Esophagus squamous epithelium (tissue), 5 donors: ENCODE measurements around the gene SHC1. TPM values are rescaled to one million over a fixed set of nuclear protein-coding genes. Genes with fewer than 3 reads are reported as not detected.

Source experiments
- DNase-seq: peaks from one replicate; lab custom pipeline; 2025; lab: John Stamatoyannopoulos, UW
- H3K27ac ChIP-seq, 4 donors: fragments of 200-600 bp; sonication (generic); one replicate each; pipeline ENCODE4 v1.5.1; 2016 to 2019; ENCODE audit warnings: mild to moderate bottlenecking in 1 of 4
- H3K27me3 ChIP-seq, 4 donors: fragments of 200-600 bp; sonication (generic); 1 replicate in 3 of 4; 2 replicates in 1 of 4; pipeline versions ENCODE4 v1.5.1 to v1.6.0; 2017 to 2021; ENCODE audit warnings: antibody characterized with exemption in 1 of 4
- H3K36me3 ChIP-seq, 3 donors: fragments of 200-600 bp; sonication (generic); one replicate each; pipeline ENCODE4 v1.5.1; 2016 to 2019
- H3K4me1 ChIP-seq, 3 donors: fragments of 200-600 bp; sonication (generic); one replicate each; pipeline ENCODE4 v1.5.1; 2017 to 2019
- H3K4me3 ChIP-seq, 4 donors: fragments of 200-600 bp; sonication (generic); 1 replicate in 3 of 4; 2 replicates in 1 of 4; pipeline ENCODE4 v1.5.1; 2016 to 2019; ENCODE audit warnings: mild to moderate bottlenecking in 2 of 4, moderate library complexity in 1 of 4
- H3K9me3 ChIP-seq, 3 donors: fragments of 200-600 bp; sonication (generic); one replicate each; pipeline ENCODE4 v1.5.1; 2016 to 2019
- POLR2A ChIP-seq, 4 donors: fragments of 450-650 bp; IDR thresholded peaks; one replicate each; pipeline ENCODE4 v1.6.1; 2017; ENCODE audit warnings: antibody characterized with exemption in 4 of 4, mild to moderate bottlenecking in 4 of 4, moderate library complexity in 3 of 4
- WGBS, 2 donors: methylation state at CpG; one replicate each; pipeline ENCODE4 v1.1.5; 2018; 5-methylcytosine and 5-hydroxymethylcytosine counted together
- intact Hi-C: fragments of 100-400 bp; cut with DNase I; formaldehyde crosslinking; loops from one replicate; pipeline ENCODE4 v1.15.0; 2022
- total RNA-seq, 4 donors: library from RNA; depleted of rRNA; stranded (reverse); fragments of >200 nt; gene quantifications; one replicate each; pipeline ENCODE4 v1.1.0, GENCODE V29; 2016
- TF ChIP-seq, protein P1 (sequence below), 6 experiments: fragments of 450-650 bp in 4 of 6; fragments of 200-600 bp in 2 of 6; sonication (generic) in 2 of 6; IDR thresholded peaks; one replicate each; pipeline ENCODE4 v1.5.1; 2016 to 2019; ENCODE audit warnings: antibody characterized with exemption in 6 of 6, mild to moderate bottlenecking in 4 of 6, moderate library complexity in 4 of 6
- donor health status: DM: yes; HTN: yes; CAD: no.

The SHC1 gene
- total RNA-seq, 4 donors from 2014 or later, result 37.6 to 80.9 (median 65.8) TPM

DNA sequence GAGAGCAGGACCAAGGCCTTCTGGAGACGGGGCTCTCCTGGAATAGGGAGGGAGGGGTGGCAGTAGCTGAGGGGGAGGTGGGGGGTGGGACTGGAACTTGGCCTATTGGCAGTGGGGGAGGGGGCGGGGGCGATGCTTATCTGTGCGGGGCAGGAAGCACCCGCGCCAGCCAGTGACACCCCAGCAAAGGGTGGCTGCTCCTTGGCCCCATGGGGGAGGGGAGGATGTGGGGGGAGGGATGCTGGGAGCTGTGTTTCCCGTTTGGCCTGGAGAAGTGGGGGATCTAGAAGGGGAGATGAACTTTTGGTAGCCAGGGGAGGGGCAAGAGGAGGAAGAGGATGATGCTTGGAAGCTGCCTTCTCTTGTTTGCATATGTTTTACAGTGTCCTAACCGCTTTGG, 43.1 kb upstream of the SHC1 start:
- peaks cover 16 to 61% (median 34%) of the 10 kb centered on the region in 3 donors for H3K36me3 ChIP-seq
- no peaks in the 10 kb centered on the region for H3K9me3 ChIP-seq
- no peak for DNase-seq
- no peaks in the 10 kb centered on the region for H3K27me3 ChIP-seq
- WGBS, 2 donors, result 27 to 43% methylated on average over 6 of the region's 8 CpGs
- H3K4me3 ChIP-seq, result no peak overlapping the region
- intact Hi-C loops, result no loop called here
- H3K27ac ChIP-seq, result peak overlapping the region; percentile 97 to 99 (median 98)
- TF ChIP-seq, protein P1, sequence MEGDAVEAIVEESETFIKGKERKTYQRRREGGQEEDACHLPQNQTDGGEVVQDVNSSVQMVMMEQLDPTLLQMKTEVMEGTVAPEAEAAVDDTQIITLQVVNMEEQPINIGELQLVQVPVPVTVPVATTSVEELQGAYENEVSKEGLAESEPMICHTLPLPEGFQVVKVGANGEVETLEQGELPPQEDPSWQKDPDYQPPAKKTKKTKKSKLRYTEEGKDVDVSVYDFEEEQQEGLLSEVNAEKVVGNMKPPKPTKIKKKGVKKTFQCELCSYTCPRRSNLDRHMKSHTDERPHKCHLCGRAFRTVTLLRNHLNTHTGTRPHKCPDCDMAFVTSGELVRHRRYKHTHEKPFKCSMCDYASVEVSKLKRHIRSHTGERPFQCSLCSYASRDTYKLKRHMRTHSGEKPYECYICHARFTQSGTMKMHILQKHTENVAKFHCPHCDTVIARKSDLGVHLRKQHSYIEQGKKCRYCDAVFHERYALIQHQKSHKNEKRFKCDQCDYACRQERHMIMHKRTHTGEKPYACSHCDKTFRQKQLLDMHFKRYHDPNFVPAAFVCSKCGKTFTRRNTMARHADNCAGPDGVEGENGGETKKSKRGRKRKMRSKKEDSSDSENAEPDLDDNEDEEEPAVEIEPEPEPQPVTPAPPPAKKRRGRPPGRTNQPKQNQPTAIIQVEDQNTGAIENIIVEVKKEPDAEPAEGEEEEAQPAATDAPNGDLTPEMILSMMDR (IDR thresholded peaks at IDR 0.05), result no peak
- no peak for TF ChIP-seq POLR2A (IDR thresholded peaks at IDR 0.05)
- H3K4me1 ChIP-seq, result peaks cover 77 to 100% (median 90%) of the 10 kb centered on the region in 3 donors

DNA sequence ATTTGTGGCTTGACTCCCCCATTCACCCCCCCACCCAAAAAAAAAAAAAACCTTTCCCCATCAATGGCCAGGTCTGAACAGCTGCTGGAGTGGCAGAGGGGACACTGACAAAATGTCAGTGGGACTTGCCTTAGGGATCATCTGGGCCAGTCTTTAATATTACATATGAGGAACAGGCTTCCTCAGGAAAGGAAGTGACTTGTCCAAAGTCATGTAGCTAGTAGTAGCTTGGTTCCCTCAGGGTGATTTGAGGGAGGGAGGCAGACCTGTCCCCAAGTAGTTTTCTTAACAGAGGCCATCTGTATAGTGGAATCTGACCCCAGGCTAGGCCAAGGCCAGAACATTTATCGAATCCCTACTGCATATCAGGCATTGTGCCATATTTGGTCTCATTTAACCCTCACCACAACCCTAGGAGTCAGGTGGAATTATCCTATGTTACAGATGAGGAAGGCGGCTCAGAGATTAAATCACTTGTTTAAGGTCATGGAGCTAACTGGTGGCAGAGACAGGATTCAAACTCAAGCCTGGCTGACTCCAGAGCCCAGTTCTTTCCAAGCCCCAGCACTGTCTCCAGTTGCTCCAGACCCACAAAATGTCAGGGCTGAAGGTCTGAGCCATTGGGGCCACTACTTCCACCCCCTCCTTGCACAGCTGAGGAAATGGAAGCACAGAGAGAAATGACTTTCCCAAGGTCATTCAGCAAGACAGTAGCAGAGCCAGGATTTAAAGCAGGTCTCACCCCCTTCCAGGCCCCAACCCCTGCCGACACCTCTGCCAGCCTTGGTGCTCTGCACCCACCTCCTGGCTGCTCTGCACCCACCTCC, 42.4 kb upstream of the SHC1 start:
- Histone ChIP-seq H3K27me3 (no peaks in the 10 kb centered on the region), H3K4me1 (peaks cover 71 to 100% (median 83%) of the 10 kb centered on the region in 3 donors), H3K9me3 (no peaks in the 10 kb centered on the region), H3K27ac (peak overlapping the region; percentile 97 to 99 (median 98)), H3K4me3 (peak overlapping the region in 3 of 4 donors; percentile 28 to 96 (median 61)), H3K36me3 (peaks cover 16 to 55% (median 34%) of the 10 kb centered on the region in 3 donors)
- no peak for DNase-seq
- 50 to 72% methylated on average over 2 to 3 of the region's 3 CpGs for WGBS, 2 donors
- intact Hi-C loops, result no loop called here
- no peak for TF ChIP-seq POLR2A (IDR thresholded peaks at IDR 0.05)
- TF ChIP-seq, protein P1 (IDR thresholded peaks at IDR 0.05), result no peak

DNA sequence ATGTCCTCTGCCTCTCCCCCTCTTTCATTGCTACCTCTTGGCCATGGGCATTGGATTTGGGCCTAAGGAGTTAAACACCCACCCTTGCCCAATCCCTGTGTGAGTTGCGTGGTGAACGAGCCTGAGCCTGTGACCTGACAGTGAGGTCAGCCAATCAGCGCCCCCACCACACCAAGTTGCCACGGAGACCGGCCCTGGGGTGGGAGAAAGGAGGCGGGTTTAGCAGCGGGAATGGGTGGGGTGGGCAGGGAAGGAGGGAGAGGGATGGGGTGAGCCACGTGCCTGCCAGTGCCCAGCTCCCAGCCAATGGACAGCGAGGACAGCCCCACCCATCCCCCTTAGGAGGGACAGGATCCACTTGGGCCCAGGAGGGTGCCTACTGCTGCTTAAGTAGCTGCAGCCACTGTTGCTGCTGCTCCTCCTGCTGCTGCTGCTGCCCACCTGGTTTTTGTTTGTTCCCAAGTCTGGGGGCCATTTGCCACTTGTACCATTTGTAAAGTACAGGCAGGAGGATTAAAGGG, 41.5 kb upstream of the SHC1 start:
- WGBS, 2 donors, result 0 to 17% methylated on average over 1 of the region's 9 CpGs
- Histone ChIP-seq H3K27me3 (no peaks in the 10 kb centered on the region), H3K36me3 (peaks cover 16 to 53% (median 34%) of the 10 kb centered on the region in 3 donors), H3K27ac (peak overlapping the region; percentile 97 to 99 (median 98)), H3K9me3 (no peaks in the 10 kb centered on the region), H3K4me3 (peak overlapping the region in 3 of 4 donors; percentile 61 to 96 (median 67)), H3K4me1 (peaks cover 74 to 100% (median 81%) of the 10 kb centered on the region in 3 donors)
- intact Hi-C loops, result no loop called here
- peak in 1 of 4 donors; percentile 69 for TF ChIP-seq POLR2A (IDR thresholded peaks at IDR 0.05)
- TF ChIP-seq, protein P1 (IDR thresholded peaks at IDR 0.05), result no peak
- no peak for DNase-seq

DNA sequence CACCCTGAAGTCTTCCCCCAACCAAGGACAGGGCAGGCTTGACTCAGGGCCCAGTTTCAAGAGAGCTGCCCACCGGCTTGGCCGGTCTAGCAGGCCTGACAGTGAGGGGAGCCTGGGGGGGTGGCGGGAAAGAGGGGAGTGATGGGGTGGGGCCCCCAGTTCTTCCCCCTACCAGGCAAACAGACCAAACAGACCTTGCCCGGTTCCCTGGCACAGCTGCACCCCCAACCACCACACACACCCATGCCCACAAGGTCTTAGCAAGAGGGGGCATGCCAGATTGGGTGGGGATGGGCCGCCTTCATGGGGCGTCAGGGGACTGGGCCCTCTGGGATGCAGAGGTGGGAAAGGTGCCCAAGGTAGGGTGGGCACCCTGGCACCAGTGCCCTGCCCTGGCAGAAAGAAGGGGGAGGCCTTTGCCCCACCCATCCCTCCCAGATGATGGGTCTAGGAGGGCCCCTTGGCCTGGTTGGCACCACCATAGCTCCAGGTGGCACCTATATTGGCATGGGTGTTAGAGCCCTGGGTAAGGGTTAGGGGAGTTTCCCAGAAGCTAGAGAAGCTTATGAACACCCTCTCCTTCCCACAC, 41.0 kb upstream of the SHC1 start:
- H3K4me1 ChIP-seq, result peaks cover 74 to 100% (median 81%) of the 10 kb centered on the region in 3 donors
- peak overlapping the region in 3 of 4 donors; percentile 61 to 96 (median 67) for H3K4me3 ChIP-seq
- no peak for DNase-seq
- peak overlapping the region; percentile 97 to 99 (median 98) for H3K27ac ChIP-seq
- H3K36me3 ChIP-seq, result peaks cover 16 to 48% (median 30%) of the 10 kb centered on the region in 3 donors
- H3K9me3 ChIP-seq, result no peaks in the 10 kb centered on the region
- WGBS, 2 donors, result 27% methylated on average over 3 of the region's 6 CpGs; no CpG with 5 or more reads in 1 of the 2 donors
- no peaks in the 10 kb centered on the region for H3K27me3 ChIP-seq
- TF ChIP-seq, protein P1 (IDR thresholded peaks at IDR 0.05), result no peak
- no peak for TF ChIP-seq POLR2A (IDR thresholded peaks at IDR 0.05)
- intact Hi-C loops, result no loop called here
